GM12878 (cell line): ENCODE data around the gene KCNH5. TPM values are rescaled to one million over a fixed set of nuclear protein-coding genes. Genes with fewer than 3 reads are reported as not detected.

Experiments
- ATAC-seq: fragments of 200-7000 bp; cut with Tn5 transposase; 3 replicates; pipeline ENCODE4 v1.9.1; 2020; ENCODE audit warnings: mild to moderate bottlenecking, moderate library complexity
- BruUV-seq: library from RNA; stranded (reverse); fragments of 400-500 nt; replicated peaks from 2 replicates; lab custom pipeline; 2021; lab: Mats Ljungman, UMichigan
- CTCF ChIA-PET: fragments of 300-600 bp; sonication (Branson Sonifier 250); formaldehyde crosslinking; extraction: SDS; loops from one replicate; lab custom pipeline; 2021; ENCODE audit warnings: inconsistent platforms; lab: Yijun Ruan, JAX
- POLR2A ChIA-PET: fragments of 350-600 bp; formaldehyde crosslinking; extraction: SDS; loops from one replicate; lab custom pipeline; 2021; ENCODE audit warnings: inconsistent platforms; lab: Charles Lee
- RAD21 ChIA-PET: fragments of 300-600 bp; sonication (Branson Sonifier 250); formaldehyde crosslinking; loops from one replicate; lab custom pipeline; 2023; ENCODE audit warnings: antibody characterized with exemption; ENCODE audit not compliant: unreplicated experiment; lab: Charles Lee
- SMC1A ChIA-PET: fragments of 300-600 bp; sonication (Branson Sonifier 250); formaldehyde crosslinking; loops from one replicate; lab custom pipeline; 2023; ENCODE audit not compliant: unreplicated experiment, uncharacterized antibody; lab: Charles Lee
- DNase-seq: peaks from one replicate; pipeline ENCODE4 v3.0.0-alpha.2; 2011; ENCODE audit warnings: low read depth, low spot score
- FAIRE-seq: peaks from 3 replicates; lab custom pipeline; 2011; peaks lifted over from hg19 to GRCh38; lab: Jason Lieb, UNC
- H2AFZ ChIP-seq: 2 replicates; pipeline ENCODE4 v1.6.0; 2011; ENCODE audit warnings: low read depth, low read length, control low read depth; ENCODE audit not compliant: control insufficient read depth
- H3K27ac ChIP-seq: 2 replicates; pipeline ENCODE4 v1.5.1; 2011; ENCODE audit warnings: control low read depth; ENCODE audit not compliant: control insufficient read depth, insufficient read depth
- H3K27me3 ChIP-seq, 2 experiments: replicated peaks in 1 of 2; 2 replicates each; pipeline versions ENCODE4 v1.6.0 to v1.6.1; 2011; ENCODE audit warnings: low read length in 1 of 2; ENCODE audit not compliant: control insufficient read depth in 2 of 2, insufficient read depth in 2 of 2
- H3K36me3 ChIP-seq, 2 experiments: 2 replicates each; pipeline ENCODE4 v1.5.1; 2011; ENCODE audit warnings: low read length in 1 of 2; ENCODE audit not compliant: control insufficient read depth in 2 of 2, insufficient read depth in 2 of 2
- H3K4me1 ChIP-seq: 2 replicates; pipeline ENCODE4 v1.6.1; 2011; ENCODE audit warnings: mild to moderate bottlenecking, low read length, moderate library complexity, mixed read lengths; ENCODE audit not compliant: control insufficient read depth, insufficient read depth
- H3K4me2 ChIP-seq: 2 replicates; pipeline ENCODE4 v1.6.0; 2011; ENCODE audit warnings: control low read depth; ENCODE audit not compliant: control insufficient read depth, insufficient read depth
- H3K4me3 ChIP-seq: fragments of 200-600 bp; sonication (generic); 2 replicates; pipeline ENCODE4 v1.5.1; 2016
- H3K79me2 ChIP-seq: 2 replicates; pipeline ENCODE4 v1.6.0; 2011; ENCODE audit warnings: low read length; ENCODE audit not compliant: control insufficient read depth, insufficient read depth
- H3K9ac ChIP-seq: 2 replicates; pipeline ENCODE4 v1.8.0; 2011; ENCODE audit warnings: low read length, control low read depth, mixed read lengths; ENCODE audit not compliant: control insufficient read depth, insufficient read depth
- H3K9me3 ChIP-seq: replicated peaks from 3 replicates; pipeline ENCODE4 v1.5.1; 2011; ENCODE audit warnings: mild to moderate bottlenecking, low read length; ENCODE audit not compliant: control insufficient read depth, insufficient read depth
- H4K20me1 ChIP-seq: 2 replicates; pipeline ENCODE4 v1.6.0; 2011; ENCODE audit not compliant: control insufficient read depth, insufficient read depth
- BHLHE40 ChIP-seq, 2 experiments: fragments of 450-650 bp in 1 of 2; IDR thresholded peaks; 2 replicates each; pipeline ENCODE4 v1.6.1; 2011 to 2017; ENCODE audit warnings: low read depth in 2 of 2, borderline replicate concordance in 1 of 2, improper control_type of control experiment in 1 of 2, low read length in 1 of 2, mild to moderate bottlenecking in 1 of 2
- CBX3 ChIP-seq: fragments of 200-600 bp; sonication (generic); IDR thresholded peaks from 2 replicates; pipeline ENCODE4 v1.6.1; 2016; ENCODE audit warnings: low read depth, borderline replicate concordance
- JUND ChIP-seq: IDR thresholded peaks from 2 replicates; pipeline ENCODE4 v1.6.1; 2012; ENCODE audit warnings: low read depth, mild to moderate bottlenecking, low read length, improper control_type of control experiment, moderate library complexity
- RELA ChIP-seq: fragments of 450-650 bp; IDR thresholded peaks from 2 replicates; pipeline ENCODE4 v1.8.0; 2014; ENCODE audit warnings: borderline replicate concordance; ENCODE audit not compliant: partially characterized antibody
- SMAD1 ChIP-seq: fragments of 450-650 bp; IDR thresholded peaks from 2 replicates; pipeline ENCODE4 v1.6.1; 2018; ENCODE audit warnings: mild to moderate bottlenecking, low read depth; ENCODE audit not compliant: partially characterized antibody
- WRNIP1 ChIP-seq: IDR thresholded peaks from 2 replicates; pipeline ENCODE4 v1.6.1; 2011; ENCODE audit warnings: low read depth, low read length, improper control_type of control experiment, borderline replicate concordance
- YY1 ChIP-seq: IDR thresholded peaks from 2 replicates; pipeline ENCODE4 v1.6.1; 2011; ENCODE audit warnings: low read depth, mild to moderate bottlenecking, low read length
- ZNF24 ChIP-seq: fragments of 450-650 bp; IDR thresholded peaks from 2 replicates; pipeline ENCODE4 v1.6.1; 2017; ENCODE audit warnings: antibody characterized with exemption, mild to moderate bottlenecking
- WGBS: methylation state at CpG from one replicate; pipeline ENCODE4 v1.1.6; 2016; ENCODE audit warnings: low lambda C conversion rate; ENCODE audit not compliant: insufficient replicate concordance, insufficient coverage; ENCODE audit errors: missing lambda C conversion rate; 5-methylcytosine and 5-hydroxymethylcytosine counted together
- in situ Hi-C: fragments of 300-500 bp; cut with MboI; formaldehyde crosslinking; loops from 9 replicates; pipeline ENCODE4 v1.14.3; 2018; ENCODE audit warnings: mixed read lengths
- intact Hi-C: fragments of 100-400 bp; cut with micrococcal nuclease; formaldehyde crosslinking; loops from one replicate; pipeline ENCODE4 v1.14.2; 2022; ENCODE audit not compliant: unreplicated experiment
- polyA plus RNA-seq, 11 experiments: library from polyadenylated mRNA; depleted of rRNA in 4 of 11; unstranded in 6 of 11; stranded (reverse) in 5 of 11; fragments of >200 nt; fragmentation: Nextera tagmentation in 4 of 11; fragmentation: Illumina TruSeq in 1 of 11; extraction: Ambion mirVana in 4 of 11; extraction: Trizol in 1 of 11; gene quantifications; 1 replicate in 1 of 11; 2 replicates in 10 of 11; pipeline versions ENCODE4 v1.2.1 to v1.2.3, GENCODE V29; 2011 to 2016; ENCODE audit warnings: inconsistent platforms in 2 of 11, missing spikeins in 2 of 11, low read depth in 1 of 11
- total RNA-seq, 4 experiments: library from RNA; depleted of rRNA in 3 of 4; stranded (reverse); fragments of >200 nt in 3 of 4; fragmentation: Illumina TruSeq in 1 of 4; extraction: Trizol in 1 of 4; gene quantifications; 2 replicates each; pipeline versions ENCODE4 v1.2.1 to v1.2.3, GENCODE V29; 2013 to 2021
- TF ChIP-seq, protein P1 (sequence below): IDR thresholded peaks from 2 replicates; pipeline ENCODE4 v1.6.1; 2012; ENCODE audit warnings: low read depth, low read length, improper control_type of control experiment
- TF ChIP-seq, protein P2 (sequence below): fragments of 150-350 bp; IDR thresholded peaks from 2 replicates; pipeline ENCODE4 v1.6.1; 2016; ENCODE audit warnings: low read depth, low read length
- TF ChIP-seq, protein P3 (sequence below): fragments of 450-650 bp; IDR thresholded peaks from 2 replicates; pipeline ENCODE4 v1.6.1; 2017; ENCODE audit warnings: mild to moderate bottlenecking, moderate library complexity

The KCNH5 gene
- total and polyA plus RNA-seq, 10 of the 15 experiments (the other 5 are each of a cell fraction or from before 2014, with no cell fraction given): under 0.01 to 0.04 (median 0.04) TPM; not detected in 7

- TF ChIP-seq WRNIP1 (no peak), CBX3 (no peak), JUND (no peak), ZNF24 (no peak), SMAD1 (no peak), YY1 (no peak)
- TF ChIP-seq, protein P1, sequence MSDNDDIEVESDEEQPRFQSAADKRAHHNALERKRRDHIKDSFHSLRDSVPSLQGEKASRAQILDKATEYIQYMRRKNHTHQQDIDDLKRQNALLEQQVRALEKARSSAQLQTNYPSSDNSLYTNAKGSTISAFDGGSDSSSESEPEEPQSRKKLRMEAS: no peak
- TF ChIP-seq, protein P2, sequence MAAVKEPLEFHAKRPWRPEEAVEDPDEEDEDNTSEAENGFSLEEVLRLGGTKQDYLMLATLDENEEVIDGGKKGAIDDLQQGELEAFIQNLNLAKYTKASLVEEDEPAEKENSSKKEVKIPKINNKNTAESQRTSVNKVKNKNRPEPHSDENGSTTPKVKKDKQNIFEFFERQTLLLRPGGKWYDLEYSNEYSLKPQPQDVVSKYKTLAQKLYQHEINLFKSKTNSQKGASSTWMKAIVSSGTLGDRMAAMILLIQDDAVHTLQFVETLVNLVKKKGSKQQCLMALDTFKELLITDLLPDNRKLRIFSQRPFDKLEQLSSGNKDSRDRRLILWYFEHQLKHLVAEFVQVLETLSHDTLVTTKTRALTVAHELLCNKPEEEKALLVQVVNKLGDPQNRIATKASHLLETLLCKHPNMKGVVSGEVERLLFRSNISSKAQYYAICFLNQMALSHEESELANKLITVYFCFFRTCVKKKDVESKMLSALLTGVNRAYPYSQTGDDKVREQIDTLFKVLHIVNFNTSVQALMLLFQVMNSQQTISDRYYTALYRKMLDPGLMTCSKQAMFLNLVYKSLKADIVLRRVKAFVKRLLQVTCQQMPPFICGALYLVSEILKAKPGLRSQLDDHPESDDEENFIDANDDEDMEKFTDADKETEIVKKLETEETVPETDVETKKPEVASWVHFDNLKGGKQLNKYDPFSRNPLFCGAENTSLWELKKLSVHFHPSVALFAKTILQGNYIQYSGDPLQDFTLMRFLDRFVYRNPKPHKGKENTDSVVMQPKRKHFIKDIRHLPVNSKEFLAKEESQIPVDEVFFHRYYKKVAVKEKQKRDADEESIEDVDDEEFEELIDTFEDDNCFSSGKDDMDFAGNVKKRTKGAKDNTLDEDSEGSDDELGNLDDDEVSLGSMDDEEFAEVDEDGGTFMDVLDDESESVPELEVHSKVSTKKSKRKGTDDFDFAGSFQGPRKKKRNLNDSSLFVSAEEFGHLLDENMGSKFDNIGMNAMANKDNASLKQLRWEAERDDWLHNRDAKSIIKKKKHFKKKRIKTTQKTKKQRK: no peak
Measured at GRCh38 chr14:63045234-63045611, at the start of gene KCNH5 (continued).

- H3K9ac ChIP-seq: no peak overlapping the region
- no peaks in the 10 kb centered on the region for H3K79me2 ChIP-seq
- no peak overlapping the region for H3K4me2 ChIP-seq
- intact Hi-C loops (no loop called here), in situ Hi-C loops (no loop called here)
- FAIRE-seq (no peak), ATAC-seq (no peak), DNase-seq (no peak)
- CTCF ChIA-PET: no interaction called here
- RAD21 ChIA-PET: no interaction called here
- H3K27ac ChIP-seq: no peak overlapping the region
- H3K9me3 ChIP-seq: no peaks in the 10 kb centered on the region
- WGBS: 0% methylated on average over 3 of the region's 5 CpGs
- no peaks in the 10 kb centered on the region for H4K20me1 ChIP-seq
- H3K36me3 ChIP-seq: no peaks in the 10 kb centered on the region
- SMC1A ChIA-PET: no interaction called here
- POLR2A ChIA-PET: no interaction called here
- TF ChIP-seq, protein P3, sequence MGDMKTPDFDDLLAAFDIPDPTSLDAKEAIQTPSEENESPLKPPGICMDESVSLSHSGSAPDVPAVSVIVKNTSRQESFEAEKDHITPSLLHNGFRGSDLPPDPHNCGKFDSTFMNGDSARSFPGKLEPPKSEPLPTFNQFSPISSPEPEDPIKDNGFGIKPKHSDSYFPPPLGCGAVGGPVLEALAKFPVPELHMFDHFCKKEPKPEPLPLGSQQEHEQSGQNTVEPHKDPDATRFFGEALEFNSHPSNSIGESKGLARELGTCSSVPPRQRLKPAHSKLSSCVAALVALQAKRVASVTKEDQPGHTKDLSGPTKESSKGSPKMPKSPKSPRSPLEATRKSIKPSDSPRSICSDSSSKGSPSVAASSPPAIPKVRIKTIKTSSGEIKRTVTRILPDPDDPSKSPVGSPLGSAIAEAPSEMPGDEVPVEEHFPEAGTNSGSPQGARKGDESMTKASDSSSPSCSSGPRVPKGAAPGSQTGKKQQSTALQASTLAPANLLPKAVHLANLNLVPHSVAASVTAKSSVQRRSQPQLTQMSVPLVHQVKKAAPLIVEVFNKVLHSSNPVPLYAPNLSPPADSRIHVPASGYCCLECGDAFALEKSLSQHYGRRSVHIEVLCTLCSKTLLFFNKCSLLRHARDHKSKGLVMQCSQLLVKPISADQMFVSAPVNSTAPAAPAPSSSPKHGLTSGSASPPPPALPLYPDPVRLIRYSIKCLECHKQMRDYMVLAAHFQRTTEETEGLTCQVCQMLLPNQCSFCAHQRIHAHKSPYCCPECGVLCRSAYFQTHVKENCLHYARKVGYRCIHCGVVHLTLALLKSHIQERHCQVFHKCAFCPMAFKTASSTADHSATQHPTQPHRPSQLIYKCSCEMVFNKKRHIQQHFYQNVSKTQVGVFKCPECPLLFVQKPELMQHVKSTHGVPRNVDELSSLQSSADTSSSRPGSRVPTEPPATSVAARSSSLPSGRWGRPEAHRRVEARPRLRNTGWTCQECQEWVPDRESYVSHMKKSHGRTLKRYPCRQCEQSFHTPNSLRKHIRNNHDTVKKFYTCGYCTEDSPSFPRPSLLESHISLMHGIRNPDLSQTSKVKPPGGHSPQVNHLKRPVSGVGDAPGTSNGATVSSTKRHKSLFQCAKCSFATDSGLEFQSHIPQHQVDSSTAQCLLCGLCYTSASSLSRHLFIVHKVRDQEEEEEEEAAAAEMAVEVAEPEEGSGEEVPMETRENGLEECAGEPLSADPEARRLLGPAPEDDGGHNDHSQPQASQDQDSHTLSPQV: no peak
- no peak for TF ChIP-seq RELA
- TF ChIP-seq BHLHE40 (IDR thresholded peaks at IDR 0.05; ENCODE audit: borderline replicate concordance in 1 of 2, low read depth in 2 of 2, low read length in 1 of 2): no peak
- no peaks in the 10 kb centered on the region for H3K27me3 ChIP-seq
- H3K4me3 ChIP-seq: no peak overlapping the region
- no peaks in the 10 kb centered on the region for H3K4me1 ChIP-seq
- BruUV-seq: no TSS peak
- no peak overlapping the region for H2AFZ ChIP-seq
Measured at GRCh38 chr14:63091394-63091996, 46.2 kb upstream of the KCNH5 start.
